ENCODE data around the gene ZNF488. TPM values are rescaled to one million over a fixed set of nuclear protein-coding genes. Genes with fewer than 3 reads are reported as not detected.

The ZNF488 gene
- total RNA-seq, result 1.6 TPM

GRCh38 chr10:47384148-47384921 is at the start of gene ZNF488:
Gene ZNF488, minus strand, starts transcription at chr10:47384293. Its CDS starts 15,464 bp downstream, at chr10:47368829.

GRCh38 chr10:47348138-47348651 is 35.9 kb downstream of the ZNF488 start, which contains the start of gene RBP3:
Gene RBP3, plus strand, starts transcription at chr10:47348363. Its CDS starts 122 bp downstream, at chr10:47348485.

GRCh38 chr10:47322300-47323061 is 61.6 kb downstream of the ZNF488 start, which contains the start of gene GDF2:
Gene GDF2, plus strand, starts transcription at chr10:47322454. Its CDS starts 215 bp downstream, at chr10:47322669.

Other genes starting within 250 kb of the ZNF488 start
- gene GDF10, start 84.1 kb downstream of the ZNF488 start, total RNA-seq, result 3.0 TPM
- 0.23 TPM for gene GDF2, start 61.8 kb downstream of the ZNF488 start, total RNA-seq
- not detected for gene RBP3, start 35.9 kb downstream of the ZNF488 start, total RNA-seq
- not detected for gene ANXA8, start 99.8 kb upstream of the ZNF488 start, total RNA-seq
- gene FAM25G, start 107.4 kb upstream of the ZNF488 start, total RNA-seq, result not detected
- gene AGAP9, start 139.3 kb upstream of the ZNF488 start, total RNA-seq, result 1.6 TPM

Data from diencephalon (tissue), 1 donor.